ENCODE results near the gene CCNK. TPM values are rescaled to one million over a fixed set of nuclear protein-coding genes. Genes with fewer than 3 reads are reported as not detected.

The CCNK gene
- total and polyA plus RNA-seq, 2 of the 13 experiments (the other 11 are each of a cell fraction or from before 2014, with no cell fraction given), result 4.9 to 9.7 TPM

DNA sequence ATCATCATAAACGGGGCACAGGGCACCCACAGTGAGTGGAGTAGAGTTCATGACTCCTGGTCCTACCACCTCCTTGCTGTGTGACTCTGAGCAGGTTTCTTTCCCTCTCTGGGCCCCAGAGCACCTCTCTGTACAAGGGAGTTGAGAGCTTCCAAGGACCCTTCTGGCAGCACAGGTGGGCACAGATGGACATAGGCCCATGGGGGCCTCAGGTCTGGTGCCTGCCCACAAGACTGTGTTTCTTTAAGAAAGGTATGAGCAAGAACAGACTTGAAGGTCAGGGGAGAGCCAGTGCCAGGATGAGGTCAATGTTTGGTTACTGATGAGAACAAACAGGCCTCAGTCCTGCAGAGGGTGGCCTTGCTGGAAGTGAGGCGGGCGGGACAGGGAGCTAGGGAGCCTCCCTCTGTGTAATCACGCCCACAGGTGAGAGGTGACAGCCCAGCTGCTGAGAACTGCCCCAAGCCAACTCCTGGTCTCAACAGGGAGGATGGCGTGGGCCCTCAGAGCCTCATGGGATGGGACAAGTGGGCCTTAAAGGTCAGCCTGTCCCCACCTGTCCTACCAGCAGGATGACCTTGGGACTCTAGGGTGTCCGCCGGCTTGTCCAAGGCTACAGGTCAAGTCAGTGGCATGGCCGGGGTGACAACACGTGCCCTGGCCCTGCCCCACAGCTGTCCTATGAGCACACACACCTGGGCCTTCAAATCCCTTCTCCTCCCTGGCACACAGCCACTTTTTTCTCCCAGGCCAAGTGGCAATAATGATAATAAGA is 73.7 kb downstream of the CCNK start (continued):
- TF ChIP-seq HMG20A (CRISPR knock-in tag; IDR thresholded peaks at IDR 0.05; ENCODE audit: borderline replicate concordance) (peak; percentile 11; the same call in 1 of the 2 replicates), ZNF609 (CRISPR knock-in tag; IDR thresholded peaks at IDR 0.05; ENCODE audit: borderline replicate concordance) (peak; percentile 52), POGZ (CRISPR knock-in tag; IDR thresholded peaks at IDR 0.05) (peak; percentile 41; the same call in 1 of the 2 replicates), ZBTB43 (CRISPR knock-in tag; conservative IDR thresholded peaks at IDR 0.05) (0 out of 2 replicates have a peak, but pooled peaks have one; percentile 27), MXI1 (IDR thresholded peaks at IDR 0.05; ENCODE audit: borderline replicate concordance, low read depth, low read length) (peak; percentile 69; the same call in 1 of the 3 replicates), FIP1L1 (IDR thresholded peaks at IDR 0.05; ENCODE audit: borderline replicate concordance, insufficient read depth, low read depth, low read length) (no peak), ZNF850 (CRISPR knock-in tag; conservative IDR thresholded peaks at IDR 0.05) (peak; percentile 98), NCOA1 (CRISPR knock-in tag; IDR thresholded peaks at IDR 0.05) (0 out of 2 replicates have a peak, but pooled peaks have one; percentile 76), SMAD9 (CRISPR knock-in tag; IDR thresholded peaks at IDR 0.05) (no peak), BHLHE40 (IDR thresholded peaks at IDR 0.05; ENCODE audit: low read length) (peak; percentile 53), ZIK1 (CRISPR knock-in tag; IDR thresholded peaks at IDR 0.05; ENCODE audit: borderline replicate concordance, low read depth) (no peak), RERE (CRISPR knock-in tag; IDR thresholded peaks at IDR 0.05; ENCODE audit: low read depth) (0 out of 2 replicates have a peak, but pooled peaks have one; percentile 42), DMAP1 (CRISPR knock-in tag; IDR thresholded peaks at IDR 0.05) (0 out of 2 replicates have a peak, but pooled peaks have one; percentile 24), SOX5 (CRISPR knock-in tag; IDR thresholded peaks at IDR 0.05; ENCODE audit: borderline replicate concordance) (peak; percentile 60; the same call in 1 of the 2 replicates)
- TF ChIP-seq, protein P1, sequence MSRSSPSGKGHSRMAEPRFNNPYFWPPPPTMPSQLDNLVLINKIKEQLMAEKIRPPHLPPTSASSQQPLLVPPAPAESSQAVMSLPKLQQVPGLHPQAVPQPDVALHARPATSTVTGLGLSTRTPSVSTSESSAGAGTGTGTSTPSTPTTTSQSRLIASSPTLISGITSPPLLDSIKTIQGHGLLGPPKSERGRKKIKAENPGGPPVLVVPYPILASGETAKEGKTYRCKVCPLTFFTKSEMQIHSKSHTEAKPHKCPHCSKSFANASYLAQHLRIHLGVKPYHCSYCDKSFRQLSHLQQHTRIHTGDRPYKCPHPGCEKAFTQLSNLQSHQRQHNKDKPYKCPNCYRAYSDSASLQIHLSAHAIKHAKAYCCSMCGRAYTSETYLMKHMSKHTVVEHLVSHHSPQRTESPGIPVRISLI (CRISPR knock-in tag; IDR thresholded peaks at IDR 0.05; ENCODE audit: borderline replicate concordance), result peak; percentile 62; the same call in 1 of the 2 replicates

Data from HepG2 (cell line).